H1 (cell line): Measurements from ENCODE around the gene DNAI1. TPM values are rescaled to one million over a fixed set of nuclear protein-coding genes. Genes with fewer than 3 reads are reported as not detected.

ENCODE experiments used
- CTCF ChIA-PET: fragments of 300-600 bp; sonication (Branson Sonifier 250); formaldehyde crosslinking; loops from one replicate; lab custom pipeline; 2021; ENCODE audit not compliant: partially characterized antibody; lab: Charles Lee
- POLR2A ChIA-PET: fragments of 300-600 bp; sonication (Branson Sonifier 250); formaldehyde crosslinking; loops from one replicate; lab custom pipeline; 2021; ENCODE audit warnings: inconsistent platforms; ENCODE audit not compliant: partially characterized antibody; lab: Charles Lee
- DNase-seq, 2 experiments: peaks; one replicate each; pipeline versions ENCODE4 v3.0.0 to v3.0.0-alpha.2; 2010 to 2022; ENCODE audit warnings: low spot score in 2 of 2, low read depth in 1 of 2, mixed read lengths in 1 of 2
- FAIRE-seq: peaks from 2 replicates; lab custom pipeline; 2011; peaks lifted over from hg19 to GRCh38; lab: Jason Lieb, UNC
- H2AFZ ChIP-seq: 2 replicates; pipeline ENCODE4 v1.8.1; 2012; ENCODE audit warnings: low read length, inconsistent platforms
- H2AK5ac ChIP-seq: 2 replicates; pipeline ENCODE4 v1.6.1; 2013; ENCODE audit warnings: low read depth, low read length
- H2BK120ac ChIP-seq: replicated peaks from 2 replicates; pipeline ENCODE3; 2013; ENCODE audit warnings: low read depth, low read length, inconsistent platforms
- H2BK12ac ChIP-seq: 2 replicates; pipeline ENCODE4 v1.6.1; 2013; ENCODE audit warnings: low read depth, low read length
- H2BK15ac ChIP-seq: 2 replicates; pipeline ENCODE4 v1.6.1; 2013; ENCODE audit warnings: low read length
- H2BK20ac ChIP-seq: 2 replicates; pipeline ENCODE4 v1.6.1; 2013; ENCODE audit warnings: low read length
- H2BK5ac ChIP-seq: 2 replicates; pipeline ENCODE4 v1.6.1; 2013; ENCODE audit warnings: low read depth, low read length
- H3K14ac ChIP-seq: 2 replicates; pipeline ENCODE4 v1.6.1; 2013; ENCODE audit warnings: inconsistent platforms; ENCODE audit not compliant: insufficient read length
- H3K18ac ChIP-seq: 2 replicates; pipeline ENCODE4 v1.6.1; 2013; ENCODE audit warnings: low read length; ENCODE audit errors: extremely low read depth
- H3K23ac ChIP-seq: 2 replicates; pipeline ENCODE4 v1.6.1; 2013; ENCODE audit warnings: inconsistent platforms; ENCODE audit not compliant: insufficient read length
- H3K23me2 ChIP-seq: 2 replicates; pipeline ENCODE4 v1.6.1; 2013; ENCODE audit warnings: low read depth, low read length
- H3K27ac ChIP-seq: 2 replicates; pipeline ENCODE4 v1.6.1; 2011; ENCODE audit warnings: low read depth, low read length, inconsistent platforms
- H3K27me3 ChIP-seq, 4 experiments: replicated peaks in 1 of 4; 1 replicate in 1 of 4; 2 replicates in 3 of 4; pipeline versions ENCODE4 v1.6.1 to v1.8.1; 2011 to 2013; ENCODE audit warnings: low read length in 3 of 4, mild to moderate bottlenecking in 3 of 4, inconsistent platforms in 2 of 4, mixed read lengths in 2 of 4, moderate library complexity in 1 of 4; ENCODE audit not compliant: control insufficient read depth in 3 of 4, insufficient read depth in 3 of 4; ENCODE audit errors: extremely low read depth in 1 of 4
- H3K36me3 ChIP-seq, 4 experiments: 2 replicates each; pipeline versions ENCODE4 v1.6.1 to v1.8.1; 2011 to 2013; ENCODE audit warnings: mild to moderate bottlenecking in 4 of 4, low read length in 3 of 4, moderate library complexity in 2 of 4, control low read depth in 1 of 4, inconsistent platforms in 1 of 4; ENCODE audit not compliant: insufficient read depth in 4 of 4, control insufficient read depth in 2 of 4
- H3K4ac ChIP-seq: replicated peaks from 2 replicates; pipeline ENCODE3; 2013; ENCODE audit warnings: low read length, low read depth, mixed read lengths, inconsistent platforms; ENCODE audit not compliant: insufficient read length
- H3K4me1 ChIP-seq, 4 experiments: replicated peaks in 1 of 4; 1 replicate in 1 of 4; 2 replicates in 3 of 4; pipeline versions ENCODE4 v1.6.1 to v1.8.1; 2011 to 2013; ENCODE audit warnings: low read length in 3 of 4, inconsistent platforms in 2 of 4, mixed read lengths in 1 of 4; ENCODE audit not compliant: insufficient read depth in 4 of 4, control insufficient read depth in 3 of 4
- H3K4me2 ChIP-seq, 2 experiments: 2 replicates each; pipeline versions ENCODE4 v1.6.1 to v1.8.1; 2011 to 2013; ENCODE audit warnings: low read depth in 2 of 2, low read length in 2 of 2, control low read depth in 1 of 2, inconsistent platforms in 1 of 2, mild to moderate bottlenecking in 1 of 2; ENCODE audit not compliant: insufficient read depth in 1 of 2
- H3K4me3 ChIP-seq, 4 experiments: fragments of 200-600, 300-600 bp in 1 of 4; sonication (generic), shearing (Covaris generic), sonication (Bioruptor Twin) in 1 of 4; 2 replicates each; pipeline versions ENCODE4 v1.5.1 to v1.8.1; 2011 to 2016; ENCODE audit warnings: low read length in 4 of 4, low read depth in 3 of 4, control low read depth in 2 of 4, inconsistent platforms in 2 of 4, mild to moderate bottlenecking in 2 of 4, mixed read lengths in 1 of 4, moderate library complexity in 1 of 4; ENCODE audit not compliant: insufficient read depth in 2 of 4; ENCODE audit errors: extremely low read depth in 1 of 4
- H3K56ac ChIP-seq: replicated peaks from 2 replicates; pipeline ENCODE3; 2013; ENCODE audit warnings: low read depth, mild to moderate bottlenecking, mixed read lengths, low read length, inconsistent platforms; ENCODE audit not compliant: insufficient read length
- H3K79me1 ChIP-seq: 2 replicates; pipeline ENCODE4 v1.6.1; 2013; ENCODE audit warnings: low read depth, low read length, control low read depth
- H3K79me2 ChIP-seq, 2 experiments: 2 replicates each; pipeline versions ENCODE4 v1.6.1 to v1.8.1; 2012 to 2013; ENCODE audit warnings: low read length in 2 of 2, mild to moderate bottlenecking in 2 of 2, inconsistent platforms in 1 of 2; ENCODE audit not compliant: insufficient read depth in 2 of 2, control insufficient read depth in 1 of 2
- H3K9ac ChIP-seq, 4 experiments: replicated peaks in 1 of 4; 1 replicate in 1 of 4; 2 replicates in 3 of 4; pipeline versions ENCODE4 v1.6.1 to v1.8.1; 2011 to 2013; ENCODE audit warnings: low read depth in 3 of 4, low read length in 3 of 4, control low read depth in 2 of 4, mild to moderate bottlenecking in 2 of 4, moderate library complexity in 2 of 4, inconsistent platforms in 1 of 4; ENCODE audit errors: extremely low read depth in 1 of 4
- H3K9me3 ChIP-seq, 2 experiments: 2 replicates each; pipeline versions ENCODE4 v1.6.1 to v1.8.1; 2012 to 2013; ENCODE audit warnings: mild to moderate bottlenecking in 2 of 2, moderate library complexity in 2 of 2, control low read depth in 1 of 2, inconsistent platforms in 1 of 2, low read depth in 1 of 2, low read length in 1 of 2, mixed read lengths in 1 of 2; ENCODE audit not compliant: insufficient read depth in 2 of 2
- H4K20me1 ChIP-seq, 2 experiments: replicated peaks in 1 of 2; 2 replicates each; pipeline versions ENCODE3 to v1.8.1; 2011 to 2013; ENCODE audit warnings: inconsistent platforms in 2 of 2, low read length in 2 of 2, mild to moderate bottlenecking in 1 of 2; ENCODE audit not compliant: insufficient read depth in 2 of 2, control insufficient read depth in 1 of 2
- H4K5ac ChIP-seq: 2 replicates; pipeline ENCODE4 v1.6.1; 2013; ENCODE audit warnings: low read length, low read depth, mixed read lengths, inconsistent platforms; ENCODE audit not compliant: insufficient read length
- H4K8ac ChIP-seq: 2 replicates; pipeline ENCODE4 v1.8.0; 2013; ENCODE audit warnings: mild to moderate bottlenecking, moderate library complexity, low read length, inconsistent platforms; ENCODE audit not compliant: insufficient read depth; ENCODE audit errors: extremely low read depth
- H4K91ac ChIP-seq: replicated peaks from 2 replicates; pipeline ENCODE3; 2013; ENCODE audit warnings: low read length, mixed read lengths, inconsistent platforms; ENCODE audit not compliant: insufficient read length
- ASH2L ChIP-seq: fragments of 200-600, 300-600 bp; sonication (generic); IDR thresholded peaks from one replicate; pipeline ENCODE4 v1.7.1; 2017; ENCODE audit warnings: low read length
- CTCF ChIP-seq, 3 experiments: IDR thresholded peaks; 1 replicate in 2 of 3; 2 replicates in 1 of 3; pipeline versions ENCODE4 v1.5.1 to v1.6.1; 2011; ENCODE audit warnings: low read length in 3 of 3, mild to moderate bottlenecking in 3 of 3, inconsistent platforms in 2 of 3, low read depth in 1 of 3, moderate library complexity in 1 of 3; ENCODE audit not compliant: insufficient read depth in 1 of 3; ENCODE audit errors: control extremely low read depth in 1 of 3
- JUN ChIP-seq: IDR thresholded peaks from 2 replicates; pipeline ENCODE4 v1.6.1; 2011; ENCODE audit warnings: low read depth, mild to moderate bottlenecking, improper control_type of control experiment, low read length
- PHF8 ChIP-seq: fragments of 200-600 bp; sonication (generic); conservative IDR thresholded peaks from 2 replicates; pipeline ENCODE4 v1.7.1; 2012; ENCODE audit warnings: low read depth, mild to moderate bottlenecking, inconsistent platforms, low read length, moderate library complexity
- POLR2AphosphoS5 ChIP-seq: IDR thresholded peaks from 2 replicates; pipeline ENCODE4 v1.6.1; 2011; ENCODE audit warnings: low read depth, low read length
- RXRA ChIP-seq: IDR thresholded peaks from 2 replicates; pipeline ENCODE4 v1.6.1; 2011; ENCODE audit warnings: low read depth, mild to moderate bottlenecking, low read length, moderate library complexity; ENCODE audit not compliant: insufficient read depth
- ZNF274 ChIP-seq: IDR thresholded peaks from 2 replicates; pipeline ENCODE4 v1.7.0; 2012; ENCODE audit warnings: low read length, borderline replicate concordance; ENCODE audit errors: extremely low read depth
- WGBS, 2 experiments: shearing (Covaris generic) in 1 of 2; methylation state at CpG; one replicate each; pipeline versions ENCODE4 v1.1.6 to v1.1.7; 2013 to 2015; ENCODE audit warnings: low lambda C conversion rate in 2 of 2, mixed read lengths in 2 of 2, inconsistent platforms in 1 of 2, low coverage in 1 of 2, missing lambda C conversion rate in 1 of 2; ENCODE audit not compliant: insufficient replicate concordance in 2 of 2, insufficient coverage in 1 of 2, insufficient read length in 1 of 2; ENCODE audit errors: extremely low coverage in 1 of 2, missing lambda C conversion rate in 1 of 2; 5-methylcytosine and 5-hydroxymethylcytosine counted together
- polyA plus RNA-seq, 7 experiments: library from polyadenylated mRNA; depleted of rRNA in 3 of 7; stranded (reverse) in 5 of 7; unstranded in 2 of 7; fragments of >200 nt in 5 of 7; fragments of 200-250 nt in 2 of 7; gene quantifications; 1 replicate in 5 of 7; 2 replicates in 1 of 7; 4 replicates in 1 of 7; pipeline versions ENCODE4 v1.2.1 to v1.2.3, GENCODE V29; 2011 to 2013; ENCODE audit warnings: missing spikeins in 2 of 7, mixed read lengths in 2 of 7
- total RNA-seq: library from RNA; stranded (reverse); fragmentation: NEBNext Ultra II Directional; extraction: Animal tissue kit (Norgen Biotek cat#: 25700); gene quantifications from 2 replicates; pipeline ENCODE4 v1.2.1, GENCODE V29; 2021

DNAI1 gene
- total and polyA plus RNA-seq, 2 of the 8 experiments (the other 6 are each of a cell fraction or from before 2014, with no cell fraction given), result 0.37 to 0.54 TPM

- ChIA-PET POLR2A (interaction anchor here (1.3 kb wide), 1 partner anchor 26 kb away, joined by 4 read pairs; no protein-coding TSS in a partner anchor), CTCF (interaction anchor here (0.7 to 11.7 kb wide), 11 partner anchors 10 to 175 kb away, joined by 3 to 106 read pairs (median 8); no protein-coding TSS in a partner anchor)
- H4K5ac ChIP-seq, result no peak overlapping the region
- H2BK15ac ChIP-seq, result no peak overlapping the region
- H4K91ac ChIP-seq, result no peak overlapping the region
- no peak overlapping the region for H3K4ac ChIP-seq
- H4K20me1 ChIP-seq, result peaks cover 0 to 10% of the 10 kb centered on the region in 2 experiments
- H3K23me2 ChIP-seq, result no peaks in the 10 kb centered on the region
- H3K79me1 ChIP-seq, result no peaks in the 10 kb centered on the region; the same call in 1 of the 2 replicates
- H2AFZ ChIP-seq, result no peak overlapping the region
- H3K4me1 ChIP-seq, result no peaks in the 10 kb centered on the region
- H3K23ac ChIP-seq, result no peak overlapping the region
- H3K56ac ChIP-seq, result no peak overlapping the region
- 90% methylated on average over 2 of the region's 2 CpGs; no CpG with 5 or more reads in 1 of the 2 experiments for WGBS, 2 experiments
- no peak overlapping the region for H2BK5ac ChIP-seq
- H3K18ac ChIP-seq, result no peak overlapping the region
- no peak overlapping the region for H3K14ac ChIP-seq
- H3K27me3 ChIP-seq, result no peaks in the 10 kb centered on the region
- no peak overlapping the region for H3K27ac ChIP-seq
- no peak for FAIRE-seq
- H3K36me3 ChIP-seq, result no peaks in the 10 kb centered on the region
- no peak for DNase-seq
- no peak overlapping the region for H2AK5ac ChIP-seq
- no peak overlapping the region for H3K4me2 ChIP-seq
- H4K8ac ChIP-seq, result no peak overlapping the region
- no peak overlapping the region for H3K4me3 ChIP-seq
- H3K9me3 ChIP-seq, result no peaks in the 10 kb centered on the region
- no peak overlapping the region for H3K9ac ChIP-seq
- H3K79me2 ChIP-seq, result no peaks in the 10 kb centered on the region
- H2BK120ac ChIP-seq, result no peak overlapping the region
- H2BK12ac ChIP-seq, result no peak overlapping the region
- no peak overlapping the region for H2BK20ac ChIP-seq
- TF ChIP-seq ZNF274 (no peak), CTCF (IDR thresholded peaks at IDR 0.05; ENCODE audit: control extremely low read depth in 1 of 3, insufficient read depth in 1 of 3, low read depth in 1 of 3, low read length in 3 of 3) (no peak), POLR2AphosphoS5 (no peak), PHF8 (no peak), RXRA (no peak), ASH2L (no peak), JUN (no peak)
Measured at GRCh38 chr9:34428325-34428958, 30.2 kb upstream of the DNAI1 start.
